Measurements from ENCODE around the gene ASB10. TPM values are rescaled to one million over a fixed set of nuclear protein-coding genes. Genes with fewer than 3 reads are reported as not detected.

Gene ASB10
- total RNA-seq, 1 experiment from 2014 or later = not detected

- no peak for TF ChIP-seq STAT6 (CRISPR knock-in tag; conservative IDR thresholded peaks at IDR 0.05; ENCODE audit: low read depth)
- no peak for TF ChIP-seq NFE2L1 (CRISPR knock-in tag; IDR thresholded peaks at IDR 0.05)
These were observed 48.7 kb downstream of the ASB10 start (continued) for GRCh38 chr7:151138153-151138851.

DNA sequence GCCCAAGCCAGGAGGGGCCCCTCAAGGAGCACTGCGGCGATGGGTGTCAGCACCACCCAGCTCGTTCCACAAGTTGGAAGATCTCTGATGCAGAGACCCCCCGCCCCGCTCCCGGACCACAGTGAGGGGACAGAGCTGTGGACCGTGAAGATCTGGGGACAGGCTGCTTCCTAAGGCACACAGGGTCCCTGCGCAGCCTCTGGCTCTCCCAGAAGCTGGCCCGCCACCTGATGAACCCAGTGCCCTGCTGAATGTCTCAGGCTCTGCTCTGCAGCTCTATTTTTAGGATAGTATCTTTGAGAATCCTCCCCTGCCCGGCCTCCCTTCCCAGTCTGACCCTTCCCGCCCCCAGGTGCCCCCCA is 49.3 kb downstream of the ASB10 start:
- Mint-ChIP-seq H3K4me1 (peaks cover 21% of the 10 kb centered on the region), H3K27me3 (ENCODE audit: low read depth) (no peaks in the 10 kb centered on the region), H3K4me3 (no peak overlapping the region), H3K27ac (no peak overlapping the region), H3K9me3 (no peaks in the 10 kb centered on the region), H3K36me3 (peaks cover 27% of the 10 kb centered on the region)
- ATAC-seq (no peak), DNase-seq (ENCODE audit: low spot score) (peak; percentile 11)
- TF ChIP-seq JUN (CRISPR knock-in tag; IDR thresholded peaks at IDR 0.05) = no peak
- no peak for TF ChIP-seq MXD4 (CRISPR knock-in tag; IDR thresholded peaks at IDR 0.05; ENCODE audit: borderline replicate concordance)
- no peak for TF ChIP-seq FOXJ3 (CRISPR knock-in tag; IDR thresholded peaks at IDR 0.05; ENCODE audit: borderline replicate concordance)
- TF ChIP-seq ZNF138 (CRISPR knock-in tag; conservative IDR thresholded peaks at IDR 0.05) = no peak
- TF ChIP-seq ATF1 (CRISPR knock-in tag; IDR thresholded peaks at IDR 0.05) = no peak
- ChIA-PET CTCF (interaction anchor here (0.5 to 4.3 kb wide), 16 partner anchors 9 to 638 kb away, joined by 3 to 59 read pairs (median 6); partner anchors contain the start of gene GBX1), POLR2A (interaction anchor here (0.6 kb wide), 1 partner anchor 12 kb away, joined by 3 read pairs; no protein-coding TSS in a partner anchor)

DNA sequence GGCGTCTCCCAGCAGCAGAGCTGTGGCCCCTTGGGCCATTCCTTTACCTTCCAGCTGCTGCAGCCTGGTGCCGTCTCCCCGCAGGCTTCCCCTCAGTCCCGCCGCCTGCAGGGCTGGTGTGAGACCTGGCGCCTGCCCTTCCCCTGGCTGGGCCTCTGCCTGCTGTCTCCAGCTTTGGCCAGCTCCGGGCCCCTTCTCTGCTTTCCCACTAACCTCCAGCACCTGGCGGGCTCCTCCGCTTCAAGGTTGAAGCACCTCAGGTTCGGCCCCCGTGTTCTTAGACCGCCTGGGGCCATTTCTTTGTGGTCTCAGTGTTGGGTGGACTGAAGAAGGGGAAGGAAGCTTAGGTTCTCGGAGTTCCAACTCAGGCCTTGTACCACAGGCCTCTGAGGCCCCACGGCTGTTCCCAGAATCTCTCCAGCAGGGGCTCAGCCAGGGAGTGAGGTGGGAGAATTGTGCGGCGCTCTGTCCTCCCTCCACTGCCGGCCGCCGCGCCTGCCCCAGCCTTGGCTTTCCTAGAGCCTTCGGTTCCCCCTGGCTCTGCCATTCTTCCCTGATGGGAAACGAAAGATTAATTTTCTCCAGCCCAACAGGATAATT is 49.9 kb downstream of the ASB10 start:
- no peak overlapping the region for H3K4me3 Mint-ChIP-seq
- CTCF ChIA-PET = interaction anchor here (0.8 to 4.3 kb wide), 9 partner anchors 9 to 107 kb away, joined by 3 to 59 read pairs (median 7); partner anchors contain the start of gene GBX1
- POLR2A ChIA-PET = no interaction called here
- H3K27me3 Mint-ChIP-seq (ENCODE audit: low read depth) = no peaks in the 10 kb centered on the region
- H3K9me3 Mint-ChIP-seq = no peaks in the 10 kb centered on the region
- no peak overlapping the region for H3K27ac Mint-ChIP-seq
- H3K36me3 Mint-ChIP-seq = peaks cover 24% of the 10 kb centered on the region
- DNase-seq (ENCODE audit: low spot score) (peak; percentile 39), ATAC-seq (peak; percentile 24)
- peaks cover 21% of the 10 kb centered on the region for H3K4me1 Mint-ChIP-seq
- TF ChIP-seq, protein P1, sequence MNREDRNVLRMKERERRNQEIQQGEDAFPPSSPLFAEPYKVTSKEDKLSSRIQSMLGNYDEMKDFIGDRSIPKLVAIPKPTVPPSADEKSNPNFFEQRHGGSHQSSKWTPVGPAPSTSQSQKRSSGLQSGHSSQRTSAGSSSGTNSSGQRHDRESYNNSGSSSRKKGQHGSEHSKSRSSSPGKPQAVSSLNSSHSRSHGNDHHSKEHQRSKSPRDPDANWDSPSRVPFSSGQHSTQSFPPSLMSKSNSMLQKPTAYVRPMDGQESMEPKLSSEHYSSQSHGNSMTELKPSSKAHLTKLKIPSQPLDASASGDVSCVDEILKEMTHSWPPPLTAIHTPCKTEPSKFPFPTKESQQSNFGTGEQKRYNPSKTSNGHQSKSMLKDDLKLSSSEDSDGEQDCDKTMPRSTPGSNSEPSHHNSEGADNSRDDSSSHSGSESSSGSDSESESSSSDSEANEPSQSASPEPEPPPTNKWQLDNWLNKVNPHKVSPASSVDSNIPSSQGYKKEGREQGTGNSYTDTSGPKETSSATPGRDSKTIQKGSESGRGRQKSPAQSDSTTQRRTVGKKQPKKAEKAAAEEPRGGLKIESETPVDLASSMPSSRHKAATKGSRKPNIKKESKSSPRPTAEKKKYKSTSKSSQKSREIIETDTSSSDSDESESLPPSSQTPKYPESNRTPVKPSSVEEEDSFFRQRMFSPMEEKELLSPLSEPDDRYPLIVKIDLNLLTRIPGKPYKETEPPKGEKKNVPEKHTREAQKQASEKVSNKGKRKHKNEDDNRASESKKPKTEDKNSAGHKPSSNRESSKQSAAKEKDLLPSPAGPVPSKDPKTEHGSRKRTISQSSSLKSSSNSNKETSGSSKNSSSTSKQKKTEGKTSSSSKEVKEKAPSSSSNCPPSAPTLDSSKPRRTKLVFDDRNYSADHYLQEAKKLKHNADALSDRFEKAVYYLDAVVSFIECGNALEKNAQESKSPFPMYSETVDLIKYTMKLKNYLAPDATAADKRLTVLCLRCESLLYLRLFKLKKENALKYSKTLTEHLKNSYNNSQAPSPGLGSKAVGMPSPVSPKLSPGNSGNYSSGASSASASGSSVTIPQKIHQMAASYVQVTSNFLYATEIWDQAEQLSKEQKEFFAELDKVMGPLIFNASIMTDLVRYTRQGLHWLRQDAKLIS (CRISPR knock-in tag; IDR thresholded peaks at IDR 0.05; ENCODE audit: borderline replicate concordance) = no peak
- TF ChIP-seq, protein P2, sequence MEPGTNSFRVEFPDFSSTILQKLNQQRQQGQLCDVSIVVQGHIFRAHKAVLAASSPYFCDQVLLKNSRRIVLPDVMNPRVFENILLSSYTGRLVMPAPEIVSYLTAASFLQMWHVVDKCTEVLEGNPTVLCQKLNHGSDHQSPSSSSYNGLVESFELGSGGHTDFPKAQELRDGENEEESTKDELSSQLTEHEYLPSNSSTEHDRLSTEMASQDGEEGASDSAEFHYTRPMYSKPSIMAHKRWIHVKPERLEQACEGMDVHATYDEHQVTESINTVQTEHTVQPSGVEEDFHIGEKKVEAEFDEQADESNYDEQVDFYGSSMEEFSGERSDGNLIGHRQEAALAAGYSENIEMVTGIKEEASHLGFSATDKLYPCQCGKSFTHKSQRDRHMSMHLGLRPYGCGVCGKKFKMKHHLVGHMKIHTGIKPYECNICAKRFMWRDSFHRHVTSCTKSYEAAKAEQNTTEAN (CRISPR knock-in tag; IDR thresholded peaks at IDR 0.05) = no peak
- TF ChIP-seq TCF7 (CRISPR knock-in tag; IDR thresholded peaks at IDR 0.05; ENCODE audit: low read depth) (no peak), TEAD1 (CRISPR knock-in tag; IDR thresholded peaks at IDR 0.05) (no peak), SP1 (CRISPR knock-in tag; conservative IDR thresholded peaks at IDR 0.05) (no peak), FOXK1 (CRISPR knock-in tag; IDR thresholded peaks at IDR 0.05) (no peak), ZNF671 (CRISPR knock-in tag; IDR thresholded peaks at IDR 0.05) (no peak), E2F4 (CRISPR knock-in tag; IDR thresholded peaks at IDR 0.05; ENCODE audit: borderline replicate concordance, low read depth) (no peak), NR1H2 (CRISPR knock-in tag; IDR thresholded peaks at IDR 0.05) (no peak), CBFB (CRISPR knock-in tag; IDR thresholded peaks at IDR 0.05; ENCODE audit: low read depth) (no peak), ZNF232 (CRISPR knock-in tag; IDR thresholded peaks at IDR 0.05) (no peak), ZNF425 (CRISPR knock-in tag; conservative IDR thresholded peaks at IDR 0.05) (no peak)
